Measurements from ENCODE around the gene ADM.

GRCh38 chr11:10301656-10302358 lies 3.1 kb upstream of the ADM start:
- TF ChIP-seq CTCF (conservative IDR thresholded peaks at IDR 0.05; ENCODE audit: low read length) (no peak), EZH2phosphoT487 (IDR thresholded peaks at IDR 0.05; ENCODE audit: borderline replicate concordance, low read depth, low read length) (no peak)

All from OCI-LY7 (cell line).